Measurements from ENCODE around the gene RNF115. TPM values are rescaled to one million over a fixed set of nuclear protein-coding genes. Genes with fewer than 3 reads are reported as not detected.

RNF115 gene
- 9.8 to 11.3 TPM (median 10.7 TPM) in 5 replicates for total RNA-seq (2022; extraction: Qiagen RNA extraction)

DNA sequence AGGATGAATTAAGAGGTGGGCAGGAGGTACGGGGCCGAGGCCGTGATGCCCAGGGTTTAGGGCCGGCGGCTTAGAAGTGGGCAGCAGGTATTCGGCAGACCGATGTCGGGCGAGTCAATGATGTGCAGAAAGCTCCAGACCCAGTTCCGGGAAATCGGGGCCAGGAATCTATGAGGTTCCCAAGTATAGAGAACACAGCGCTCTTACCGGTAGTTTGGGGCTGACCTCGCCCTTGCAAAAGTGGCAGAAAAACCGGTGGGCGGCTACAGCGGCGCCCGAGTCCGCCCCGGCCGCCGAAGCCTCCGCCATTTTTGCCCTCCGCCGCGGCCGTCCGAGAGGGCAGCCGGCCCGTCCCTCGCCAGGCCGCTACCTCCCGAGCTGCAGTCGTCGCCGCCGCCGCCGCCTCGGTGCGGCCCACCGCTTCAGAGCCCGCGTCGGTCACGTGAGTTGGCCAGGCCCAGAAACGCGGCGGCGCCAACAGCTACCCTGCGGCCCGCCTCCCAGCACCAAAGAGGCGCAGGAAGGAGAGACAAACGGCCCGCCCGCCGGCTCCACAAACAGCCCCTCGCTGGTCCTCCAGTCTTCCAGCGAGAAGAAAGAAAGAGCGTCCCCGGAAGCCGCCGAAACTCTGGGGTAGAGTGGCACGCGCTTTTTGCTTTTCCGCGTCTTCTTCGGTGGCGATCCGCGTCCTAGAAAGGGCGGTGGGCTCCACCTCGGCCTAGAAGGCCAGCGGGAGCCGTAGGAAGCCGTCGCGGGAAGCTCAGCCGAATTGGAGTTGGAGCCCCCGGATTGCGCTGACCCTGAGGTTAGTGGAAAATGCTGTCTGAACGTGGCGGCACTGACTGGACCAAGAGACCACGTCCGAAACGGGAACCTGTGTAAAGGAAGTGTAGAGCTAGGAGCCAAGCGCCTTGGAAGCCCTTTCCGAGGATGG lies at the start of gene RNF115, which contains the start of gene POLR3C:
Gene RNF115, minus strand, starts transcription at position 531 of the 934 bp plus-strand sequence. Its CDS starts 222 bp downstream, at position 309.
Gene POLR3C, plus strand, starts transcription at position 636 of the 934 bp plus-strand sequence. CDS start 1,577 bp downstream, outside the sequence.

DNA sequence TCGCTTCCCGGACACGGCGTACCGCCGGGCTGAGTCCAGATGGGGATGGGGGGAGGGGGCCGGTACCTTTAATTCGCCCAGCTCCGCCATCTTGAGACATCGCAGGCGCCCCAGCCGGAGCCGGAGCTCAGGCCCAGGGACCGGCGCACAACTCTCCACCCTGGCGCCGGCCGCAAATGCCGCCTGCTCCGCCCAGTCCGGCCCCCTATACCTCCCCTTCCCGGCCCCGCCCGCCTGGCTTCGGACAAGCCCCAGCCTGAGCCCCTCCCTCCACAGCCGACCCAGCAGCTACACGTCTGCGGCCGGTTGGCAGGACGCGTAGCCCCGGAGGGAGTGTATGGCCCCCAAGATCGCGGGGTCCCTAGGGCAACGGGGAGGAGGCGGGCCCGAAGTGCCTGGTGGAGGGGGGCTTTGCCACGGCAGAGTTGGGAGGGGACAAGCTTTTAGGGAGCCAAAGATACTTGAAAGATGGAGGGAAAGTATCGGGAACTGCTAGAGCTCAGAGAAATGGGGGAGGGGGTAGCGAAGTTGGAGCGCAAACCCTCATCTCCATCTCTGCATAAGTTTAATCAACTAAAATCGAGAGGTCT lies 35.1 kb upstream of the RNF115 start, which contains the start of gene PIAS3:
Gene PIAS3, minus strand, starts transcription at position 181 of the 590 bp plus-strand sequence. Its CDS starts 91 bp downstream, at position 90.

GRCh38 chr1:145845514-145846161 lies 21.7 kb upstream of the RNF115 start, which contains the start of gene NUDT17:
Gene NUDT17, plus strand, starts transcription at chr1:145845630. Its CDS starts 11 bp downstream, at chr1:145845641.

DNA sequence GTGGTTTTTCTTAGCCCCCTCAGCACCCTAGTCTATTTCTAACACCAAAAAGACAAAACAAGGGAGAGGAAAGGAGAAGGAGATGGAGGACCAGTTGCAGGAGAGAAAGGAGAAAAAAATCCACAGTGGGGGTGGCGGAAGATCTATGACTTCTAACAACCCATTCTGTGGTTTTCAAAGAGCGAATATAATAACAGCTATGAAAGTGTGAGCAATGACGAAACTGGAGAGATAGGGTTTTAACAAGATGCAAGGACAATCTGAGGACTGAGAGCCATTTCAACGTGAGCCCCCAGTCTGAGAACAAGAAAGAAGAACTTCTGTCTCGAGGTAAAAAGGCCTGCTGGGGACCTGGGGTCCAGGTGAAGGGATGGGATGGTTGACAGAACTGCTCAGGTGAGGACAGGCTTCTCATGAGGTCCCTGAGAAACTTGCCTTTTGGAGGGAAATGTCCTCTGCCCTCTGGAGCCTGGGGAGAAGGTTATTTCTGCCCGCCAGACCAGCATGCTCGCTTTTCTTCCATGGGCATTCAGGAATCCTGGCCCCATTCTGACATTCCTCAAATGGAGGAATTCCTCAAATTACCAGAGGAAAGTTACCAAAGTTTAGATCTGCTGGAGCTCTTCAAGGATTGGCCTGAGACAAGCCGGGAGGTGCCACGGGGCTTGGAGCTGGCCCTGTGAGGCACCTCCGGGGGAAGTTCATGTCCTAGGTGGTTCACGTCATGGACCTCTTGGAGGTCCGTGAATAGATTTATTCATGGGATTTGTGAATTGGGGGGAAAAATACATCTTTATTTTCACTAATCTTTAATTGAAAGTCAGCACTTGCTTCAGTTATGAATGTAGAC lies 104.4 kb downstream of the RNF115 start, which contains the start of gene CD160:
Gene CD160, plus strand, starts transcription at position 270 of the 850 bp plus-strand sequence. CDS start 8,829 bp downstream, outside the sequence.

GRCh38 chr1:145707183-145707867 lies 116.6 kb downstream of the RNF115 start, which contains the start of gene PDZK1:
Gene PDZK1, minus strand, starts transcription at chr1:145707368. Its CDS starts 19,347 bp downstream, at chr1:145688021.

Other genes starting within 250 kb of the RNF115 start
- 14.4 to 16.0 TPM (median 14.9 TPM) in 5 replicates for gene GPR89A, start 216.1 kb downstream of the RNF115 start, total RNA-seq (2022; extraction: Qiagen RNA extraction)
- gene PDZK1, start 116.7 kb downstream of the RNF115 start, total RNA-seq (2022; extraction: Qiagen RNA extraction), result 0.66 to 0.99 TPM (median 0.77 TPM) in 5 replicates
- gene CD160, start 104.6 kb downstream of the RNF115 start, total RNA-seq (2022; extraction: Qiagen RNA extraction), result not detected in 5 replicates
- 32.7 to 37.1 TPM (median 34.8 TPM) in 5 replicates for gene POLR3C, start 105 bp upstream of the RNF115 start, total RNA-seq (2022; extraction: Qiagen RNA extraction)
- 5.5 to 6.8 TPM (median 6.2 TPM) in 5 replicates for gene NUDT17, start 21.5 kb upstream of the RNF115 start, total RNA-seq (2022; extraction: Qiagen RNA extraction)
- gene PIAS3, start 35.0 kb upstream of the RNF115 start, total RNA-seq (2022; extraction: Qiagen RNA extraction), result 24.2 to 34.2 TPM (median 29.6 TPM) in 5 replicates
- not detected in 5 replicates for gene ANKRD35, start 61.8 kb upstream of the RNF115 start, total RNA-seq (2022; extraction: Qiagen RNA extraction)
- 0.34 to 0.70 TPM (median 0.58 TPM) in 5 replicates for gene ITGA10, start 86.0 kb upstream of the RNF115 start, total RNA-seq (2022; extraction: Qiagen RNA extraction)
- gene PEX11B, start 94.6 kb upstream of the RNF115 start, total RNA-seq (2022; extraction: Qiagen RNA extraction), result 23.1 to 28.9 TPM (median 27.6 TPM) in 5 replicates
- gene RBM8A, start 103.4 kb upstream of the RNF115 start, total RNA-seq (2022; extraction: Qiagen RNA extraction), result 191 to 243 TPM (median 201 TPM) in 5 replicates
- gene LIX1L, start 133.9 kb upstream of the RNF115 start, total RNA-seq (2022; extraction: Qiagen RNA extraction), result 8.6 to 11.1 TPM (median 9.3 TPM) in 5 replicates
- gene ANKRD34A, start 140.5 kb upstream of the RNF115 start, total RNA-seq (2022; extraction: Qiagen RNA extraction), result 0.10 to 0.23 TPM (median 0.16 TPM) in 5 replicates
- 9.2 to 11.6 TPM (median 10.5 TPM) in 5 replicates for gene POLR3GL, start 140.6 kb upstream of the RNF115 start, total RNA-seq (2022; extraction: Qiagen RNA extraction)
- 0.08 to 0.30 TPM (median 0.15 TPM) in 5 replicates for gene TXNIP, start 172.5 kb upstream of the RNF115 start, total RNA-seq (2022; extraction: Qiagen RNA extraction)
- not detected in 5 replicates for gene HJV, start 197.6 kb upstream of the RNF115 start, total RNA-seq (2022; extraction: Qiagen RNA extraction)

All from A549 treated with CORT108297 at 1 μM for 4 hours (cell line).